Ishikawa (cell line): ENCODE results near the gene NFXL1.

Experiments
- CEBPB ChIP-seq: IDR thresholded peaks from 2 replicates; pipeline ENCODE4 v1.6.1; 2012
- CREB1 ChIP-seq: IDR thresholded peaks from 2 replicates; pipeline ENCODE4 v1.6.1; 2012; ENCODE audit warnings: low read depth
- EGR1 ChIP-seq: IDR thresholded peaks from 2 replicates; pipeline ENCODE4 v1.6.1; 2012
- EP300 ChIP-seq: IDR thresholded peaks from 2 replicates; pipeline ENCODE4 v1.6.1; 2012; ENCODE audit warnings: borderline replicate concordance
- FOXM1 ChIP-seq: IDR thresholded peaks from 2 replicates; pipeline ENCODE4 v1.6.1; 2012; ENCODE audit warnings: low read depth, borderline replicate concordance
- NFIC ChIP-seq: IDR thresholded peaks from 2 replicates; pipeline ENCODE4 v1.6.1; 2012
- RAD21 ChIP-seq: IDR thresholded peaks from 2 replicates; pipeline ENCODE4 v1.6.1; 2012; ENCODE audit warnings: low read depth
- REST ChIP-seq: IDR thresholded peaks from 2 replicates; pipeline ENCODE4 v1.6.1; 2012; ENCODE audit warnings: low read depth, mild to moderate bottlenecking
- TAF1 ChIP-seq: IDR thresholded peaks from 2 replicates; pipeline ENCODE4 v1.6.1; 2012; ENCODE audit warnings: low read depth, mild to moderate bottlenecking
- TCF12 ChIP-seq: IDR thresholded peaks from 2 replicates; pipeline ENCODE4 v1.6.1; 2012; ENCODE audit warnings: low read depth
- TEAD4 ChIP-seq: IDR thresholded peaks from 2 replicates; pipeline ENCODE4 v1.6.1; 2012
- USF1 ChIP-seq: IDR thresholded peaks from 2 replicates; pipeline ENCODE4 v1.6.1; 2012
- YY1 ChIP-seq: IDR thresholded peaks from 2 replicates; pipeline ENCODE4 v1.6.1; 2012; ENCODE audit warnings: low read depth
- ZBTB7A ChIP-seq: IDR thresholded peaks from 2 replicates; pipeline ENCODE4 v1.6.1; 2012; ENCODE audit warnings: low read depth
- TF ChIP-seq, protein P1 (sequence below): IDR thresholded peaks from 2 replicates; pipeline ENCODE4 v1.6.1; 2012

Gene NFXL1

GRCh38 chr4:47913330-47913729, 1.1 kb downstream of the NFXL1 start:
- TF ChIP-seq RAD21 (no peak), EGR1 (no peak), USF1 (no peak), ZBTB7A (no peak), REST (no peak), EP300 (no peak), NFIC (no peak), TAF1 (no peak), CREB1 (no peak), FOXM1 (no peak), YY1 (no peak), TEAD4 (no peak), CEBPB (no peak), TCF12 (no peak)
- TF ChIP-seq, protein P1, sequence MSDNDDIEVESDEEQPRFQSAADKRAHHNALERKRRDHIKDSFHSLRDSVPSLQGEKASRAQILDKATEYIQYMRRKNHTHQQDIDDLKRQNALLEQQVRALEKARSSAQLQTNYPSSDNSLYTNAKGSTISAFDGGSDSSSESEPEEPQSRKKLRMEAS = no peak

DNA sequence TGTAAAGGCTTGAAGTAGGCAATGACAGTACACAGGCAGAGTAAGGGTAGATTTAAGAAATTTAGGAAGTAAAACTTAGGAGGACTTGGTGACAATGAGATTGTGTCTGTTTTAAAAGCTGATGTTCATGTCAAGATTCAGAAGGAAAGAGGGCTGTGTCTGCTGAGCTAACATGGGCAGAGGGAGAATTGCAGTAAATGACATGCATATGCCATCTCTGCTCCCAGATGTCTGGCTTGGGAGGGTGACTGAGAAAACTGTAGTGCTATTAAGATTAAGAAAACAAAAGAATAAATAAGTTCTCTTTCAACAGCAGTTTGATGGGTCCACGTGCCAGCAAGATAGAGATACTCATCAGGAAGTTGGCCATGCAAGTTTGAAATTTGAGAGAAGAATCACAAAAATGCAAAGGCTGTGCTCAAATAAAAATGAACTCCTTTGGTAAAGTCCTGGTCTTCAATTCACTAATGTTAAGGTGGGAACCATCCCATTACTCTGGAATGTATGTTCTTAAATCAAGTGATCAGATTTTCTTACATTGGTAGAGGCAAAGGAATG, 7.2 kb downstream of the NFXL1 start:
- no peak for TF ChIP-seq FOXM1
- no peak for TF ChIP-seq REST
- no peak for TF ChIP-seq TCF12
- no peak for TF ChIP-seq USF1
- no peak for TF ChIP-seq EP300
- TF ChIP-seq NFIC = no peak
- no peak for TF ChIP-seq RAD21
- no peak for TF ChIP-seq ZBTB7A
- TF ChIP-seq, protein P1 = no peak
- no peak for TF ChIP-seq CEBPB
- no peak for TF ChIP-seq YY1
- TF ChIP-seq TEAD4 = no peak
- no peak for TF ChIP-seq TAF1
- no peak for TF ChIP-seq CREB1

- TF ChIP-seq TEAD4 = no peak
- no peak for TF ChIP-seq NFIC
- TF ChIP-seq RAD21 = no peak
- no peak for TF ChIP-seq TCF12
- TF ChIP-seq REST = no peak
- no peak for TF ChIP-seq EGR1
- TF ChIP-seq YY1 = no peak
- no peak for TF ChIP-seq FOXM1
- no peak for TF ChIP-seq ZBTB7A
- no peak for TF ChIP-seq CEBPB
- no peak for TF ChIP-seq TAF1
- no peak for TF ChIP-seq USF1
- no peak for TF ChIP-seq CREB1
- TF ChIP-seq, protein P1 = no peak
- no peak for TF ChIP-seq EP300
These were observed 14.7 kb downstream of the NFXL1 start for GRCh38 chr4:47899639-47900038.

- TF ChIP-seq REST = no peak
- no peak for TF ChIP-seq TEAD4
- TF ChIP-seq CEBPB = no peak
- TF ChIP-seq, protein P1 = no peak
- no peak for TF ChIP-seq NFIC
- TF ChIP-seq CREB1 = no peak
These were observed 22.5 kb downstream of the NFXL1 start for GRCh38 chr4:47891928-47892327.
